Panc1 (cell line): Measurements from ENCODE around the gene KCNH1. TPM values are rescaled to one million over a fixed set of nuclear protein-coding genes. Genes with fewer than 3 reads are reported as not detected.

Experiments
- ATAC-seq: fragments of 200-7000 bp; cut with Tn5 transposase; 2 replicates; pipeline ENCODE4 v1.9.1; 2020; ENCODE audit warnings: mild to moderate bottlenecking, moderate library complexity
- BruUV-seq: library from RNA; stranded (reverse); fragments of 400-500 nt; replicated peaks from 2 replicates; lab custom pipeline; 2021; lab: Mats Ljungman, UMichigan
- CTCF ChIA-PET: fragments of 300-600 bp; sonication (Branson Sonifier 250); formaldehyde crosslinking; loops from one replicate; lab custom pipeline; 2022; ENCODE audit warnings: antibody characterized with exemption; lab: Charles Lee
- POLR2A ChIA-PET: fragments of 300-600 bp; sonication (Branson Sonifier 250); formaldehyde crosslinking; loops from one replicate; lab custom pipeline; 2022; ENCODE audit warnings: antibody characterized with exemption; lab: Charles Lee
- DNase-seq: peaks from one replicate; pipeline ENCODE4 v3.0.0-alpha.2; 2010; ENCODE audit warnings: low read depth, low spot score
- H3K27ac ChIP-seq: 2 replicates; pipeline ENCODE4 v1.5.1; 2011; ENCODE audit warnings: mild to moderate bottlenecking, low read length, inconsistent platforms
- H3K27me3 ChIP-seq: fragments of 200-500 bp; sonication (Bioruptor generic); 2 replicates; pipeline ENCODE4 v1.6.0; 2014; ENCODE audit warnings: low read length, inconsistent platforms; ENCODE audit not compliant: control insufficient read depth, insufficient read depth
- H3K36me3 ChIP-seq: fragments of 200-500 bp; sonication (Bioruptor generic); 2 replicates; pipeline ENCODE4 v1.5.1; 2014; ENCODE audit warnings: inconsistent platforms, mild to moderate bottlenecking, low read length, moderate library complexity; ENCODE audit not compliant: control insufficient read depth, insufficient read depth
- H3K4me1 ChIP-seq: 2 replicates; pipeline ENCODE4 v1.5.1; 2011; ENCODE audit warnings: inconsistent platforms, mild to moderate bottlenecking, low read length, moderate library complexity; ENCODE audit not compliant: control insufficient read depth, insufficient read depth
- H3K4me3 ChIP-seq, 2 experiments: 2 replicates each; pipeline ENCODE4 v1.5.1; 2011 to 2012; ENCODE audit warnings: low read depth in 2 of 2, low read length in 2 of 2, mild to moderate bottlenecking in 2 of 2, inconsistent platforms in 1 of 2, moderate library complexity in 1 of 2
- H3K9me3 ChIP-seq: fragments of 200-500 bp; sonication (Bioruptor generic); 2 replicates; pipeline ENCODE4 v1.5.1; 2014; ENCODE audit warnings: low read depth, mild to moderate bottlenecking, inconsistent platforms, low read length, moderate library complexity; ENCODE audit not compliant: control insufficient read depth, insufficient read depth
- POLR2AphosphoS5 ChIP-seq: IDR thresholded peaks from 2 replicates; pipeline ENCODE4 v1.6.1; 2012; ENCODE audit warnings: mild to moderate bottlenecking, low read depth, low read length, moderate library complexity
- REST ChIP-seq, 2 experiments: IDR thresholded peaks; 2 replicates each; pipeline ENCODE4 v1.6.1; 2011 to 2012; ENCODE audit warnings: low read depth in 2 of 2, control low read depth in 1 of 2, low read length in 1 of 2, mild to moderate bottlenecking in 1 of 2, moderate library complexity in 1 of 2; ENCODE audit not compliant: insufficient read depth in 1 of 2
- SIN3A ChIP-seq: IDR thresholded peaks from 2 replicates; pipeline ENCODE4 v1.6.1; 2012; ENCODE audit warnings: low read depth, mild to moderate bottlenecking, low read length, moderate library complexity, borderline replicate concordance; ENCODE audit not compliant: insufficient read depth
- TCF7L2 ChIP-seq: IDR thresholded peaks from 2 replicates; pipeline ENCODE4 v1.6.1; 2011; ENCODE audit warnings: mild to moderate bottlenecking, low read depth, low read length, inconsistent platforms
- in situ Hi-C: cut with HindIII; loops from 2 replicates; pipeline ENCODE4 v1.10.0; 2016; ENCODE audit warnings: low sequenced_read_pairs, low pct_unique_long_range_greater_than_20kb
- intact Hi-C: fragments of 100-400 bp; cut with micrococcal nuclease; formaldehyde crosslinking; loops from one replicate; pipeline ENCODE4 v1.10.0; 2022; ENCODE audit not compliant: unreplicated experiment
- total RNA-seq: library from RNA; stranded (reverse); gene quantifications from one replicate; pipeline ENCODE4 v1.2.1, GENCODE V29; 2021; ENCODE audit not compliant: unreplicated experiment
- TF ChIP-seq, protein P1 (sequence below): fragments of 450-650 bp; IDR thresholded peaks from 2 replicates; pipeline ENCODE4 v1.5.1; 2017; ENCODE audit warnings: mild to moderate bottlenecking

KCNH1 gene
- total RNA-seq, 1 experiment from 2014 or later, result not detected

GRCh38 chr1:210796421-210796820 is 337.5 kb downstream of the KCNH1 start:
- no peaks in the 10 kb centered on the region for H3K4me1 ChIP-seq
- CTCF ChIA-PET, result interaction anchor here (0.6 kb wide), 1 partner anchor 549 kb away, joined by 4 read pairs; no protein-coding TSS in a partner anchor
- H3K4me3 ChIP-seq, result no peak overlapping the region
- no peaks in the 10 kb centered on the region for H3K27me3 ChIP-seq
- intact Hi-C loops, result no loop called here
- TF ChIP-seq SIN3A, result no peak
- no peak for TF ChIP-seq TCF7L2
- no peak for TF ChIP-seq REST (IDR thresholded peaks at IDR 0.05; ENCODE audit: insufficient read depth in 1 of 2, low read depth in 2 of 2, low read length in 1 of 2)
- TF ChIP-seq, protein P1, sequence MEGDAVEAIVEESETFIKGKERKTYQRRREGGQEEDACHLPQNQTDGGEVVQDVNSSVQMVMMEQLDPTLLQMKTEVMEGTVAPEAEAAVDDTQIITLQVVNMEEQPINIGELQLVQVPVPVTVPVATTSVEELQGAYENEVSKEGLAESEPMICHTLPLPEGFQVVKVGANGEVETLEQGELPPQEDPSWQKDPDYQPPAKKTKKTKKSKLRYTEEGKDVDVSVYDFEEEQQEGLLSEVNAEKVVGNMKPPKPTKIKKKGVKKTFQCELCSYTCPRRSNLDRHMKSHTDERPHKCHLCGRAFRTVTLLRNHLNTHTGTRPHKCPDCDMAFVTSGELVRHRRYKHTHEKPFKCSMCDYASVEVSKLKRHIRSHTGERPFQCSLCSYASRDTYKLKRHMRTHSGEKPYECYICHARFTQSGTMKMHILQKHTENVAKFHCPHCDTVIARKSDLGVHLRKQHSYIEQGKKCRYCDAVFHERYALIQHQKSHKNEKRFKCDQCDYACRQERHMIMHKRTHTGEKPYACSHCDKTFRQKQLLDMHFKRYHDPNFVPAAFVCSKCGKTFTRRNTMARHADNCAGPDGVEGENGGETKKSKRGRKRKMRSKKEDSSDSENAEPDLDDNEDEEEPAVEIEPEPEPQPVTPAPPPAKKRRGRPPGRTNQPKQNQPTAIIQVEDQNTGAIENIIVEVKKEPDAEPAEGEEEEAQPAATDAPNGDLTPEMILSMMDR, result no peak
- no peak for TF ChIP-seq POLR2AphosphoS5
- no peak for ATAC-seq
- H3K36me3 ChIP-seq, result no peaks in the 10 kb centered on the region
- no peaks in the 10 kb centered on the region for H3K9me3 ChIP-seq
- in situ Hi-C loops, result no loop called here
- POLR2A ChIA-PET, result no interaction called here
- DNase-seq, result no peak
- H3K27ac ChIP-seq, result no peak overlapping the region
- no TSS peak for BruUV-seq

GRCh38 chr1:210794445-210794844 is 339.5 kb downstream of the KCNH1 start:
- no peak for ATAC-seq
- no peak for DNase-seq
- Histone ChIP-seq H3K36me3 (no peaks in the 10 kb centered on the region), H3K9me3 (no peaks in the 10 kb centered on the region), H3K4me1 (no peaks in the 10 kb centered on the region), H3K27ac (no peak overlapping the region), H3K4me3 (no peak overlapping the region), H3K27me3 (no peaks in the 10 kb centered on the region)
- intact Hi-C loops (no loop called here), in situ Hi-C loops (no loop called here)
- ChIA-PET CTCF (no interaction called here), POLR2A (no interaction called here)
- no peak for TF ChIP-seq POLR2AphosphoS5
- TF ChIP-seq REST (IDR thresholded peaks at IDR 0.05; ENCODE audit: insufficient read depth in 1 of 2, low read depth in 2 of 2, low read length in 1 of 2), result no peak
- no peak for TF ChIP-seq SIN3A
- TF ChIP-seq TCF7L2, result no peak
- TF ChIP-seq, protein P1, result no peak
- BruUV-seq, result no TSS peak
